PFSK-1 (cell line): ENCODE data around the gene CYBRD1.
A peak's percentile ranks its signal among the peaks of the same experiment; 100 is the strongest.

ENCODE experiments used
- FOXP2 ChIP-seq: optimal IDR thresholded peaks from 2 replicates; pipeline ENCODE3; 2011; ENCODE audit warnings: borderline replicate concordance, control low read depth, inconsistent platforms; ENCODE audit not compliant: insufficient read depth; ENCODE audit errors: extremely low read length, extremely low read depth
- POLR2AphosphoS5 ChIP-seq: IDR thresholded peaks from 2 replicates; pipeline ENCODE4 v1.6.1; 2012; ENCODE audit warnings: low read depth, mild to moderate bottlenecking, control low read depth, low read length, moderate library complexity
- SIN3A ChIP-seq: IDR thresholded peaks from 2 replicates; pipeline ENCODE4 v1.6.1; 2012; ENCODE audit warnings: mild to moderate bottlenecking, low read length, moderate library complexity, borderline replicate concordance; ENCODE audit not compliant: insufficient read depth
- TAF1 ChIP-seq: IDR thresholded peaks from 2 replicates; pipeline ENCODE4 v1.6.1; 2012; ENCODE audit warnings: low read length, control low read depth, borderline replicate concordance; ENCODE audit not compliant: insufficient read depth
- TF ChIP-seq, protein P1 (sequence below), 2 experiments: IDR thresholded peaks; 2 replicates each; pipeline versions ENCODE4 v1.6.1 to v1.8.0; 2011 to 2012; ENCODE audit warnings: low read depth in 2 of 2, low read length in 2 of 2, control low read depth in 1 of 2, inconsistent platforms in 1 of 2, mild to moderate bottlenecking in 1 of 2, moderate library complexity in 1 of 2; ENCODE audit not compliant: insufficient read depth in 1 of 2

The CYBRD1 gene

DNA sequence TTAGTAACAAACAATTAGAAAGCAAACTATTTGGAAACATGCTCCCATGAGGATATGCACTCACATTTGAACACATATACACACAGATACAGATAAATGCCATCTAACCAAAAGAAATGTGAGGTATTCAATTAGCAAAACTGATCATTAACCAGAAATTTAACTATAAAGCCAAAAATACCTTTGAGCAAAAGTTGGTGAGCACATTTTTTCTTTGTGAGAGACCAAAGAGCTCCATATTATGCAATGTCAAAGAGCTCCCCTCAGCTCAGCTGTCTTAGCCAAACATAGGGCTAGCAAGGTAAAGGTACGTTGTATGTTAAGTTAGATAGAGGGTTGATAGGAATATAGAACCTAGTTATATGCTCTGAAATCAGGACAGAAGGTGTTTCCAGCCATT is 43.8 kb downstream of the CYBRD1 start:
- no peak for TF ChIP-seq TAF1
- TF ChIP-seq SIN3A, result no peak

DNA sequence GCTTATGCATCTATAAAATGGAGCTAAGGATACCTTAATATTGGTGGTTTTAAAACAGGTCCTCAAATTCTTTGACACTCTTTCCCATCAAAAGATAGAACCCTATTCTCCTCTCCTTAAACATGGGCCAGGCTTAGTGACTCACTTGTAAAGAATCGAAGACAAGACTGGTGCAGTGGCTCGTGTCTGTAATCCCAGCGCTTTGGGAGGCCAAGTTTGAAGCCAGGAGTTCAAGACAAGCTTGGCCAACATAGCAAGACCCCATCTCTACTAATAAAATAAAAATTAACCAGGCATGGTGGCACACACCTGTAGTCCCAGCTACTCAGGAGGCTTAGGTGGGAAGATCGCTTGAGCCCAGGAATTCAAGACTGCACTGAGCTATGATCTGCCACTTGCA is 44.5 kb downstream of the CYBRD1 start:
- TF ChIP-seq TAF1, result no peak

DNA sequence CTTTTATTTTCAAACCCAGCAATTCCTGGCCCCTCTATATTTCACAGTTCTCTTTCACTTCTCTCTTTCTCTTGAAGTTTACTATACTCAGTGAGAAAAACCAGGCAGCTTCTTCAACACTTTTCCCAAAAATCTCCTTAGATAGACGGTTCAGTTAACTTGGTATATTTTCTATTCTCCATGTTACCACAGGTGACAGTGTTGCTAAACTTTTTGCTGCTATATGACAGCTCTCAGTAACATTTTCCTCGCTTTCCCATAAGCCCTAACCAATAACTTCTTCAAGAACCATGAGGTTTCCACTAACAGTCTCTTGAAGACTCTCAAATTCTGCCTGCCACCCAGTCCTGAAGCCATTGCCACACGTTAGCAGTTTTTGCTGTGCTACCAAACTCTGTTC is 45.8 kb downstream of the CYBRD1 start:
- TF ChIP-seq, protein P1, sequence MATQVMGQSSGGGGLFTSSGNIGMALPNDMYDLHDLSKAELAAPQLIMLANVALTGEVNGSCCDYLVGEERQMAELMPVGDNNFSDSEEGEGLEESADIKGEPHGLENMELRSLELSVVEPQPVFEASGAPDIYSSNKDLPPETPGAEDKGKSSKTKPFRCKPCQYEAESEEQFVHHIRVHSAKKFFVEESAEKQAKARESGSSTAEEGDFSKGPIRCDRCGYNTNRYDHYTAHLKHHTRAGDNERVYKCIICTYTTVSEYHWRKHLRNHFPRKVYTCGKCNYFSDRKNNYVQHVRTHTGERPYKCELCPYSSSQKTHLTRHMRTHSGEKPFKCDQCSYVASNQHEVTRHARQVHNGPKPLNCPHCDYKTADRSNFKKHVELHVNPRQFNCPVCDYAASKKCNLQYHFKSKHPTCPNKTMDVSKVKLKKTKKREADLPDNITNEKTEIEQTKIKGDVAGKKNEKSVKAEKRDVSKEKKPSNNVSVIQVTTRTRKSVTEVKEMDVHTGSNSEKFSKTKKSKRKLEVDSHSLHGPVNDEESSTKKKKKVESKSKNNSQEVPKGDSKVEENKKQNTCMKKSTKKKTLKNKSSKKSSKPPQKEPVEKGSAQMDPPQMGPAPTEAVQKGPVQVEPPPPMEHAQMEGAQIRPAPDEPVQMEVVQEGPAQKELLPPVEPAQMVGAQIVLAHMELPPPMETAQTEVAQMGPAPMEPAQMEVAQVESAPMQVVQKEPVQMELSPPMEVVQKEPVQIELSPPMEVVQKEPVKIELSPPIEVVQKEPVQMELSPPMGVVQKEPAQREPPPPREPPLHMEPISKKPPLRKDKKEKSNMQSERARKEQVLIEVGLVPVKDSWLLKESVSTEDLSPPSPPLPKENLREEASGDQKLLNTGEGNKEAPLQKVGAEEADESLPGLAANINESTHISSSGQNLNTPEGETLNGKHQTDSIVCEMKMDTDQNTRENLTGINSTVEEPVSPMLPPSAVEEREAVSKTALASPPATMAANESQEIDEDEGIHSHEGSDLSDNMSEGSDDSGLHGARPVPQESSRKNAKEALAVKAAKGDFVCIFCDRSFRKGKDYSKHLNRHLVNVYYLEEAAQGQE (IDR thresholded peaks at IDR 0.05; ENCODE audit: insufficient read depth in 1 of 2, low read depth in 2 of 2, low read length in 2 of 2), result no peak
- TF ChIP-seq SIN3A (no peak), FOXP2 (no peak), TAF1 (no peak), POLR2AphosphoS5 (no peak)

DNA sequence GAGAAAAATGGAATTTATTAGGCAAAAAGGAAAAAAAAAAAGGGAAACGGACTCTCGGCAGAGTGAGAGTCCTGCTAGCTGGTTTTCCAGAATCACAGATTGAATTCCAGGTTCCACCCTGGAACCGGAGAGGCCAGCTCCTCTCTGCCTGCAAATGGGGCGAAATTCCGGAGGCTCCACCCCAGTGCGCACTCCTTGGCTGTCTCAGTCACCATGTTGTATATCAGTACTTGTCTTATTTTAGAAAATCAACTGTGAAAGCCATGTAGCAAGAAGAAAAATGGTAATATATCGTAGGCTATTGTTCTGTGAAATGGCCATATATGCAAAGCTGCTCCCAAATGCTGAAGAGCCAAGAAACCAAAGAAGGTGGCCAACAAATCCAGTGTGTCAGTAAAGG is 49.4 kb downstream of the CYBRD1 start:
- TF ChIP-seq FOXP2, result no peak
- no peak for TF ChIP-seq SIN3A
- no peak for TF ChIP-seq TAF1
- TF ChIP-seq, protein P1 (IDR thresholded peaks at IDR 0.05; ENCODE audit: insufficient read depth in 1 of 2, low read depth in 2 of 2, low read length in 2 of 2), result no peak
- TF ChIP-seq POLR2AphosphoS5, result no peak

DNA sequence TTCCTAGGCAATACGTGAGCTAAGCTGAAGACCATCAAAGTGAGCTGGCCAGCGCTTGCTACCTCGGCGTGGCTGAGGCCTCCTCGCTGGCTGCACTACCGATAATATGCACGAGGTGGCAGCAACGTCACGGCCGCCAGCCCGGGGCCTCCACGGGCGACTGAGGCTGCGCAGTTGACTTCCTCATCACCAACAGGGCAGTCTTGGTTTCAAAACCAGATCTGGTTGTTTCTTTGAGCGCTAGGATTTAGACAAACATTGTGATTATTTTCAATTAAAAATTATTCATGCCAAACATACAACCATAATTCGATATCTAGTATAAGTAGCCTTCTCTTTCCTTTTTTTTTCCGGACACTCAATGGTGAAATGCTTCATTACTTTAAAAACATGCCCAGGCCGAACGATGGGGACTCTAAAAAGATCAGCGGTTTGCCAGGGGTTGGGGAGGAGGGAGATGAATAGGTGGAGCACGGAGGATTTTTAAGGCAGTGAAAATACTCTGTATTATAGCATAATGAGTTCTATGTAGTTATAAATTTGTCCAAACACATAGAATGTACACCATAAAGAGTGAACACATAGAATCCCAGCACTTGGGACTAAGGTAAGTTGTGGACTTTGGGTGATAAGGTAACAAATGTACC is 52.0 kb downstream of the CYBRD1 start:
- TF ChIP-seq, protein P1 (IDR thresholded peaks at IDR 0.05; ENCODE audit: insufficient read depth in 1 of 2, low read depth in 2 of 2, low read length in 2 of 2), result no peak; a peak in 1 of 4 replicates
- TF ChIP-seq FOXP2, result peak; percentile 29

DNA sequence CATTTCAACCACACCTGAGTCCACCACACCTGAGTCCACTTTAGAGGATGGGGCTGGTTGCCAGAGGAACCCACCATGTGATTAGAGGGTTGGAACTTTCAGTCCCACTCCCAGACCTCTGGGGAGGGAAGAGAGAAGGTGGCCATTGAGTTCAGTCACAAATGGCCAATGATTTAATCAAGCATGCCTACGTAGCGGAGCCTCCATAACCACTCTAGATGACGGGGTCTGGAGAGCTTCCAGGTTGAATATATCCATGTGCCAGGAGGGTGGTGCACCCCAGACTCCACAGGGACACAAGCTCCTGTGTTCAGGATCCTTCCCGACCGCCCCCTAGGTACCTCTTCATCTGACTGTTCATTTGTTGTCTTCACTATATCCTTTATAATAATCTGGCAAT is 53.3 kb downstream of the CYBRD1 start:
- TF ChIP-seq, protein P1 (IDR thresholded peaks at IDR 0.05; ENCODE audit: insufficient read depth in 1 of 2, low read depth in 2 of 2, low read length in 2 of 2), result no peak
- TF ChIP-seq POLR2AphosphoS5, result no peak
- no peak for TF ChIP-seq SIN3A
- TF ChIP-seq FOXP2, result no peak
